ENCODE results near the gene PSMD13. TPM values are rescaled to one million over a fixed set of nuclear protein-coding genes. Genes with fewer than 3 reads are reported as not detected.

Gene PSMD13
- total RNA-seq, 1 experiment from 2014 or later, result 141 TPM

DNA sequence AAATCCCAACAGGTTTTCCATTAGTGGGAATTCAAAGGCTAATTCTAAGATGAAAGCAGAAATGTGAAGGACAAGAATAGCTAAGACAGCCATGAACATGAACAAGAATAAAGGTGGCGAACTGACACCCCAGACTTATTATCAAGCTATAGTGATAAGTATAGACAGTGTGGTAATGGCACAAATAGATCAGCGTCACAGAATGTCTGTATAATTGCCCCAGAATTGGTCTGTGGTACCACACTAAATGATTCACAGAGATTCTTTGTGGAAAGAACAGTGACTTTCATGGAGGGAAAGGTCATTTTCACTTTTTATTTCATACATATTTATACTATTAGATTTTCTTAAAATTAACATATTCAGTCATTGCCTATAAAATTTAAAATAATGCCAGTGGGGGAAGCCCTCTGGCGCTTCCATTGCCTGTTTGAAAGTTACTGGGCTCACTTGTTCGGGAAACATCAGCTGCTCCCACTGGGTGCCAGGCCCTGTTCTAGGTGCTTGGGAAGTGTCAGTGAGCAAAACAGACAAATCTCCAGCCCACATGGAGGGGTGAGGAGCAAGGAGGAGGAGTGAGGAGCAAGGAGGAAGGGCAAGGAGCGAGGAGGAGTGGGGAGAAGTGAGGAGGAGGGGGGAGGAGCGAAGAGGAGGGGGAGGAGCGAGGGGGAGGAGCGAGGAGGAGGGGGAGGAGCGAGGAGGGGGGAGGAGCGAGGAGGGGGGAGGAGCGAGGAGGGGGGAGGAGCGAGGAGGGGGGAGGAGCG, 30.1 kb downstream of the PSMD13 start:
- H3K4me1 ChIP-seq (ENCODE audit: insufficient read depth, low read length), result peaks cover 6% of the 10 kb centered on the region
- H2AFZ ChIP-seq (ENCODE audit: low read length), result no peak overlapping the region
- H2BK12ac ChIP-seq (ENCODE audit: insufficient read length, low read depth, low read length), result no peak overlapping the region
- no peak for DNase-seq
- H3K9me3 Mint-ChIP-seq, result peaks cover 26 to 27% of the 10 kb centered on the region in 2 experiments
- no peak overlapping the region for H2BK5ac ChIP-seq (ENCODE audit: insufficient read length, low read length)
- H3K9ac ChIP-seq (ENCODE audit: extremely low read depth, insufficient read length, low read length), result no peak overlapping the region
- H2BK20ac ChIP-seq (ENCODE audit: low read depth, low read length, poor library complexity, severe bottlenecking), result no peak overlapping the region
- TF ChIP-seq CTCF (conservative IDR thresholded peaks at IDR 0.05), result no peak
- no peaks in the 10 kb centered on the region for H3K23me2 ChIP-seq (ENCODE audit: insufficient read length, low read depth, low read length, poor library complexity, severe bottlenecking)
- H3K9me3 ChIP-seq (ENCODE audit: control insufficient read depth, low read depth, low read length), result no peaks in the 10 kb centered on the region
- peaks cover 0 to 6% (median 3%) of the 10 kb centered on the region in 3 experiments; a peak in 4 of 7 replicates for H3K36me3 Mint-ChIP-seq (ENCODE audit: insufficient read depth in 1 of 3, low read depth in 3 of 3)
- no peak overlapping the region for H4K5ac ChIP-seq (ENCODE audit: insufficient read length, low read depth, low read length)
- H3K27ac ChIP-seq (ENCODE audit: insufficient read length, low read depth, low read length), result no peak overlapping the region
- no peak overlapping the region for H3K23ac ChIP-seq (ENCODE audit: insufficient read length, low read depth, low read length)
- no peaks in the 10 kb centered on the region for H3K79me2 ChIP-seq (ENCODE audit: insufficient read depth, low read length)
- no peak overlapping the region for H4K91ac ChIP-seq (ENCODE audit: insufficient read length, low read depth, low read length)
- H3K4me1 Mint-ChIP-seq, result peaks cover 23 to 27% of the 10 kb centered on the region in 2 experiments
- H2BK120ac ChIP-seq (ENCODE audit: low read depth, low read length, poor library complexity, severe bottlenecking), result no peak overlapping the region
- no peak overlapping the region for H4K8ac ChIP-seq (replicated peaks; ENCODE audit: insufficient read length, low read depth, low read length)
- H2AK5ac ChIP-seq (ENCODE audit: insufficient read length, low read length), result no peak overlapping the region
- no peaks in the 10 kb centered on the region for H3K79me1 ChIP-seq (ENCODE audit: insufficient read depth, low read depth, low read length, poor library complexity, severe bottlenecking)
- H3K27me3 ChIP-seq (ENCODE audit: insufficient read depth, low read length), result no peaks in the 10 kb centered on the region
- WGBS (ENCODE audit: extremely low coverage, insufficient read length, low lambda C conversion rate), result no CpG with 5 or more reads among the region's 13 CpGs
- H4K20me1 ChIP-seq (ENCODE audit: control insufficient read depth, insufficient read depth, insufficient read length), result no peaks in the 10 kb centered on the region
- no peak overlapping the region for H3K56ac ChIP-seq (ENCODE audit: insufficient read length, low read depth, low read length)
- H3K14ac ChIP-seq (ENCODE audit: insufficient read depth, low read length), result no peak overlapping the region
- no peak overlapping the region for H3K4me2 ChIP-seq (ENCODE audit: insufficient read depth, insufficient read length, low read length)
- H3K4me3 Mint-ChIP-seq, result no peak overlapping the region
- H3T11ph ChIP-seq (ENCODE audit: low read length), result no peak overlapping the region
- H3K4ac ChIP-seq (ENCODE audit: low read depth, low read length), result no peak overlapping the region
- H2BK15ac ChIP-seq (ENCODE audit: low read depth, low read length), result no peak overlapping the region
- H3K27me3 Mint-ChIP-seq (ENCODE audit: low read depth), result peaks cover 5% of the 10 kb centered on the region
- no peak overlapping the region for H3K27ac Mint-ChIP-seq
- H3K18ac ChIP-seq (ENCODE audit: insufficient read length, low read depth, low read length), result no peak overlapping the region

Measured in H9 (cell line).